MM.1S (cell line): ENCODE results near the gene PITPNM1.

Source experiments
- DNase-seq: peaks from one replicate; pipeline ENCODE4 v3.0.0-alpha.2; 2015
- H2AFZ ChIP-seq: fragments of 300-600 bp; sonication (generic); 2 replicates; pipeline ENCODE4 v1.6.0; 2016; ENCODE audit warnings: antibody characterized with exemption, low read length
- H3F3A ChIP-seq: fragments of 300-600 bp; sonication (generic); 2 replicates; pipeline ENCODE4 v1.6.1; 2016; ENCODE audit warnings: mild to moderate bottlenecking, antibody characterized with exemption, low read length, moderate library complexity, mixed read lengths; ENCODE audit not compliant: insufficient read depth
- H3K27ac ChIP-seq: fragments of 300-600 bp; sonication (generic); 2 replicates; pipeline ENCODE4 v1.5.1; 2016; ENCODE audit warnings: mild to moderate bottlenecking, low read length
- H3K27me3 ChIP-seq: fragments of 300-600 bp; sonication (generic); replicated peaks from 2 replicates; pipeline ENCODE4 v1.6.0; 2016; ENCODE audit warnings: low read length; ENCODE audit not compliant: insufficient read depth
- H3K36me3 ChIP-seq: fragments of 300-600 bp; sonication (generic); replicated peaks from 2 replicates; pipeline ENCODE4 v1.6.1; 2016; ENCODE audit warnings: mild to moderate bottlenecking, low read length, mixed read lengths; ENCODE audit not compliant: insufficient read depth
- H3K4me1 ChIP-seq: fragments of 300-600 bp; sonication (generic); 2 replicates; pipeline ENCODE4 v1.6.1; 2016; ENCODE audit warnings: low read length, mixed read lengths
- H3K4me2 ChIP-seq: fragments of 300-600 bp; sonication (generic); 2 replicates; pipeline ENCODE4 v1.6.0; 2016; ENCODE audit warnings: low read depth, low read length
- H3K4me3 ChIP-seq: fragments of 300-600 bp; sonication (generic); 2 replicates; pipeline ENCODE4 v1.5.1; 2016; ENCODE audit warnings: low read length, mixed read lengths
- H3K79me2 ChIP-seq: fragments of 300-600 bp; sonication (generic); 2 replicates; pipeline ENCODE4 v1.6.1; 2016; ENCODE audit warnings: mixed run types, low read length, mixed read lengths
- H3K9ac ChIP-seq: fragments of 300-600 bp; sonication (generic); 2 replicates; pipeline ENCODE4 v1.6.1; 2016; ENCODE audit warnings: low read length, mixed read lengths
- H3K9me2 ChIP-seq: fragments of 300-600 bp; sonication (generic); replicated peaks from 2 replicates; pipeline ENCODE4 v1.6.1; 2016; ENCODE audit warnings: mild to moderate bottlenecking, low read length, mixed read lengths; ENCODE audit not compliant: insufficient read depth
- H3K9me3 ChIP-seq: fragments of 300-600 bp; sonication (generic); replicated peaks from 2 replicates; pipeline ENCODE4 v1.6.1; 2016; ENCODE audit warnings: mild to moderate bottlenecking, low read length, mixed read lengths; ENCODE audit not compliant: insufficient read depth
- H4K20me1 ChIP-seq: fragments of 300-600 bp; sonication (generic); 2 replicates; pipeline ENCODE4 v1.6.1; 2016; ENCODE audit warnings: mild to moderate bottlenecking, low read length, moderate library complexity, mixed read lengths; ENCODE audit not compliant: insufficient read depth
- EZH2 ChIP-seq: fragments of 300-600 bp; sonication (generic); optimal IDR thresholded peaks from 2 replicates; pipeline ENCODE3; 2017; ENCODE audit warnings: low read depth, mild to moderate bottlenecking, antibody characterized with exemption, low read length, mixed read lengths
- EZH2phosphoT487 ChIP-seq: fragments of 300-600 bp; sonication (generic); IDR thresholded peaks from 2 replicates; pipeline ENCODE4 v1.6.1; 2018; ENCODE audit warnings: antibody characterized with exemption, low read length
- TF ChIP-seq, protein P1 (sequence below): fragments of 300-600 bp; sonication (generic); IDR thresholded peaks from 2 replicates; pipeline ENCODE4 v1.5.1; 2016; ENCODE audit warnings: antibody characterized with exemption, low read length, mixed read lengths

PITPNM1 gene

GRCh38 chr11:67542971-67543370 is 37.8 kb upstream of the PITPNM1 start:
- Histone ChIP-seq H3K27ac (no peak overlapping the region), H3K4me1 (no peaks in the 10 kb centered on the region), H3K36me3 (no peaks in the 10 kb centered on the region), H4K20me1 (no peaks in the 10 kb centered on the region), H3K9me3 (no peaks in the 10 kb centered on the region), H3K9ac (no peak overlapping the region), H3K4me3 (no peak overlapping the region), H3K79me2 (no peaks in the 10 kb centered on the region), H3K4me2 (no peak overlapping the region), H3F3A (no peaks in the 10 kb centered on the region), H3K27me3 (no peaks in the 10 kb centered on the region), H2AFZ (no peak overlapping the region), H3K9me2 (no peaks in the 10 kb centered on the region)
- TF ChIP-seq EZH2 (no peak), EZH2phosphoT487 (no peak)
- TF ChIP-seq, protein P1, sequence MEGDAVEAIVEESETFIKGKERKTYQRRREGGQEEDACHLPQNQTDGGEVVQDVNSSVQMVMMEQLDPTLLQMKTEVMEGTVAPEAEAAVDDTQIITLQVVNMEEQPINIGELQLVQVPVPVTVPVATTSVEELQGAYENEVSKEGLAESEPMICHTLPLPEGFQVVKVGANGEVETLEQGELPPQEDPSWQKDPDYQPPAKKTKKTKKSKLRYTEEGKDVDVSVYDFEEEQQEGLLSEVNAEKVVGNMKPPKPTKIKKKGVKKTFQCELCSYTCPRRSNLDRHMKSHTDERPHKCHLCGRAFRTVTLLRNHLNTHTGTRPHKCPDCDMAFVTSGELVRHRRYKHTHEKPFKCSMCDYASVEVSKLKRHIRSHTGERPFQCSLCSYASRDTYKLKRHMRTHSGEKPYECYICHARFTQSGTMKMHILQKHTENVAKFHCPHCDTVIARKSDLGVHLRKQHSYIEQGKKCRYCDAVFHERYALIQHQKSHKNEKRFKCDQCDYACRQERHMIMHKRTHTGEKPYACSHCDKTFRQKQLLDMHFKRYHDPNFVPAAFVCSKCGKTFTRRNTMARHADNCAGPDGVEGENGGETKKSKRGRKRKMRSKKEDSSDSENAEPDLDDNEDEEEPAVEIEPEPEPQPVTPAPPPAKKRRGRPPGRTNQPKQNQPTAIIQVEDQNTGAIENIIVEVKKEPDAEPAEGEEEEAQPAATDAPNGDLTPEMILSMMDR, result no peak
- DNase-seq, result no peak

GRCh38 chr11:67542169-67542568 is 37.0 kb upstream of the PITPNM1 start:
- no peaks in the 10 kb centered on the region for H3K4me1 ChIP-seq
- no peak overlapping the region for H2AFZ ChIP-seq
- TF ChIP-seq, protein P1, result no peak
- no peak for TF ChIP-seq EZH2
- no peak for TF ChIP-seq EZH2phosphoT487
- no peak overlapping the region for H3K4me3 ChIP-seq
- no peaks in the 10 kb centered on the region for H3F3A ChIP-seq
- H3K27me3 ChIP-seq, result no peaks in the 10 kb centered on the region
- H3K9ac ChIP-seq, result no peak overlapping the region
- no peak overlapping the region for H3K4me2 ChIP-seq
- H4K20me1 ChIP-seq, result no peaks in the 10 kb centered on the region
- H3K9me2 ChIP-seq, result no peaks in the 10 kb centered on the region
- H3K79me2 ChIP-seq, result no peaks in the 10 kb centered on the region
- DNase-seq, result no peak
- no peaks in the 10 kb centered on the region for H3K36me3 ChIP-seq
- H3K9me3 ChIP-seq, result no peaks in the 10 kb centered on the region
- H3K27ac ChIP-seq, result no peak overlapping the region

GRCh38 chr11:67541198-67541597 is 36.0 kb upstream of the PITPNM1 start:
- Histone ChIP-seq H3K9me2 (no peaks in the 10 kb centered on the region), H3K9me3 (no peaks in the 10 kb centered on the region), H3K9ac (no peak overlapping the region), H3K36me3 (no peaks in the 10 kb centered on the region), H3K4me3 (no peak overlapping the region), H2AFZ (no peak overlapping the region), H3K27me3 (no peaks in the 10 kb centered on the region), H3K27ac (no peak overlapping the region), H4K20me1 (no peaks in the 10 kb centered on the region), H3F3A (no peaks in the 10 kb centered on the region), H3K4me2 (no peak overlapping the region), H3K79me2 (no peaks in the 10 kb centered on the region), H3K4me1 (no peaks in the 10 kb centered on the region)
- TF ChIP-seq, protein P1, result no peak
- TF ChIP-seq EZH2phosphoT487, result no peak
- TF ChIP-seq EZH2, result no peak
- no peak for DNase-seq

- H3K79me2 ChIP-seq, result no peaks in the 10 kb centered on the region
- no peaks in the 10 kb centered on the region for H3K9me2 ChIP-seq
- no peaks in the 10 kb centered on the region for H3K9me3 ChIP-seq
- DNase-seq, result no peak
- H3F3A ChIP-seq, result no peaks in the 10 kb centered on the region
- no peaks in the 10 kb centered on the region; the same call in 1 of the 2 replicates for H3K27me3 ChIP-seq
- no peak overlapping the region for H3K4me2 ChIP-seq
- H3K27ac ChIP-seq, result no peak overlapping the region
- TF ChIP-seq EZH2, result no peak
- TF ChIP-seq EZH2phosphoT487, result no peak
- TF ChIP-seq, protein P1, result no peak
- no peak overlapping the region for H3K9ac ChIP-seq
- no peak overlapping the region for H3K4me3 ChIP-seq
- no peaks in the 10 kb centered on the region for H4K20me1 ChIP-seq
- H2AFZ ChIP-seq, result no peak overlapping the region
- H3K36me3 ChIP-seq, result no peaks in the 10 kb centered on the region
- no peaks in the 10 kb centered on the region for H3K4me1 ChIP-seq
These were observed 34.4 kb upstream of the PITPNM1 start for GRCh38 chr11:67539550-67539949.
